ENCODE data around the gene ANKRD24.

GRCh38 chr19:4200940-4201542 lies 18.6 kb downstream of the ANKRD24 start:
- TF ChIP-seq, protein P1, sequence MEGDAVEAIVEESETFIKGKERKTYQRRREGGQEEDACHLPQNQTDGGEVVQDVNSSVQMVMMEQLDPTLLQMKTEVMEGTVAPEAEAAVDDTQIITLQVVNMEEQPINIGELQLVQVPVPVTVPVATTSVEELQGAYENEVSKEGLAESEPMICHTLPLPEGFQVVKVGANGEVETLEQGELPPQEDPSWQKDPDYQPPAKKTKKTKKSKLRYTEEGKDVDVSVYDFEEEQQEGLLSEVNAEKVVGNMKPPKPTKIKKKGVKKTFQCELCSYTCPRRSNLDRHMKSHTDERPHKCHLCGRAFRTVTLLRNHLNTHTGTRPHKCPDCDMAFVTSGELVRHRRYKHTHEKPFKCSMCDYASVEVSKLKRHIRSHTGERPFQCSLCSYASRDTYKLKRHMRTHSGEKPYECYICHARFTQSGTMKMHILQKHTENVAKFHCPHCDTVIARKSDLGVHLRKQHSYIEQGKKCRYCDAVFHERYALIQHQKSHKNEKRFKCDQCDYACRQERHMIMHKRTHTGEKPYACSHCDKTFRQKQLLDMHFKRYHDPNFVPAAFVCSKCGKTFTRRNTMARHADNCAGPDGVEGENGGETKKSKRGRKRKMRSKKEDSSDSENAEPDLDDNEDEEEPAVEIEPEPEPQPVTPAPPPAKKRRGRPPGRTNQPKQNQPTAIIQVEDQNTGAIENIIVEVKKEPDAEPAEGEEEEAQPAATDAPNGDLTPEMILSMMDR (IDR thresholded peaks at IDR 0.05; ENCODE audit: low read depth, low read length, poor library complexity, severe bottlenecking): no peak
- TF ChIP-seq EZH2phosphoT487 (IDR thresholded peaks at IDR 0.05; ENCODE audit: borderline replicate concordance, low read length): no peak

Data from DOHH2 (cell line).